ENCODE results near the gene GTF2I. TPM values are rescaled to one million over a fixed set of nuclear protein-coding genes. Genes with fewer than 3 reads are reported as not detected.
A peak's percentile ranks its signal among the peaks of the same experiment; 100 is the strongest.
"Not testable (repeated sequence)": the region's sequence is repeated elsewhere in the genome, so short reads cannot be mapped to it uniquely, and the experiment has no call there.

GTF2I gene
- total and polyA plus RNA-seq, 3 experiments from 2014 or later, result 71.3 to 176 (median 176) TPM

DNA sequence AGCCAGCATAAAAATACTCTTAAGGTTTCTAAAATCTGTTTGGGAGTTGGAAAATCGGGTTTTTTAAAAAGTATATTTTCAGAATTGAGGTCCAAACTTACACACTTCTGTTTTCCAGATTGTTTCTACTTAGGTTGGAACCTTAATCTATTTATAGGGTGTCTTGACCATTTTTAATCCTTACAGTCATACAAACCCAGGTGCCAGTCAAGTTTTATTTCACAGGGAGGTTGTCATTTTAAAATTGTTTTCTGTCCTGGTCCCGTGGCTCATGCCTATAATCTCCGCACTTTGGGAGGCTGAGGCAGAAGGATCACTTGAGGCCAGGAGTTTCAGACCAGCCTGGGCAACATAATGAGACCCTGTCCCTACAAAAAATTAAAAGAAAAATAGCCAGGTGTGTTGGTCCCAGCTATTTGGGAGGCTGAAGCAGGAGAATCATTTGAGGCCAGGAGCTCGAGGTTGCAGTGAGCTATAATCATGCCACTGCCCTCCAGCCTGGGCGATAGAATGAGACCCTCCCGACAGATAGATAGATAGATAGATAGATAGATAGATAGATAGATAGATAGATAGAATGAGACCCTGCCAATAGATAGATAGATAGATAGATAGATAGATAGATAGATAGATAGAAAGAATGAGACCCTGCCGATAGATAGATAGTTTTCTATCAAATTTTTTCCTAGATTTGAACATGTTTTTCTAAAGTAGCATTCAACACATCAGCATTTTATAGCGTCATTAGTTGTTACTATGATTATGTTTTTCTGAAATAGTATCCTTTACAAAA lies 69.0 kb downstream of the GTF2I start:
- DNase-seq, result no peak
- H3K9me3 ChIP-seq (ENCODE audit: low read length), result no peaks in the 10 kb centered on the region
- H3K4me1 ChIP-seq (ENCODE audit: insufficient read depth, low read length), result no peaks in the 10 kb centered on the region
- no peaks in the 10 kb centered on the region for H3K9me3 Mint-ChIP-seq
- ChIA-PET CTCF (no interaction called here), POLR2A (interaction anchor here (0.6 kb wide), 1 partner anchor 69 kb away, joined by 4 read pairs; the partner anchor contains the start of gene GTF2I)
- peaks cover 0 to 42% (median 20%) of the 10 kb centered on the region in 3 donors for H3K36me3 Mint-ChIP-seq
- no peak overlapping the region for H3K27ac ChIP-seq (ENCODE audit: low read depth, low read length)
- peak overlapping the region in 2 of 8 donors; percentile 20 to 23 for H3K27ac Mint-ChIP-seq
- H3K4me1 Mint-ChIP-seq, result peaks cover 0 to 5% (median 3%) of the 10 kb centered on the region in 3 donors
- H3K27me3 Mint-ChIP-seq, result no peaks in the 10 kb centered on the region
- no peak overlapping the region for H3K4me3 Mint-ChIP-seq
- H3K27me3 ChIP-seq (ENCODE audit: insufficient read depth, low read length, poor library complexity, severe bottlenecking), result no peaks in the 10 kb centered on the region
- no peak overlapping the region for H3K4me3 ChIP-seq (ENCODE audit: low read length)
- peaks cover 4% of the 10 kb centered on the region for H3K36me3 ChIP-seq (ENCODE audit: insufficient read depth, low read length)

DNA sequence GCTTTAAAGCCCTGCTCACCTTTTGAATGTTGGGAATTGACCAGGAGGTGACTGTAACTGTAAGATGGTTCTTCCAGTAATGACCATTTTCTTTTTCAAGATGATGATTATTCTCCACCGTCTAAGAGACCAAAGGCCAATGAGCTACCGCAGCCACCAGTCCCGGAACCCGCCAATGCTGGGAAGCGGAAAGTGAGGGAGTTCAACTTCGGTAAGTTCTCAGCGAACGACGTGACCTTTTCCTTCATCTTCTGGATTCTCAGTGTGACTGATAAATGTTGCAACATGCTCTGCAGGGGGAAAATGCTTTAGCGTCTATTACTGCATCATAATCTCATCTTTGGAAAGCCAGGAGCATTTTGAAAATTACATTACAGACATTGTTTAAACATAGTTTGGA lies 71.2 kb downstream of the GTF2I start:
- H3K27ac Mint-ChIP-seq; H3K27me3 Mint-ChIP-seq; H3K36me3 ChIP-seq (ENCODE audit: insufficient read depth, low read length); H3K27me3 ChIP-seq (ENCODE audit: insufficient read depth, low read length, poor library complexity, severe bottlenecking); DNase-seq; POLR2A ChIA-PET; H3K4me3 Mint-ChIP-seq; H3K4me1 Mint-ChIP-seq; H3K4me3 ChIP-seq (ENCODE audit: low read length); CTCF ChIA-PET; H3K9me3 Mint-ChIP-seq; H3K9me3 ChIP-seq (ENCODE audit: low read length); H3K27ac ChIP-seq (ENCODE audit: low read depth, low read length); H3K4me1 ChIP-seq (ENCODE audit: insufficient read depth, low read length): not testable (repeated sequence)
- H3K36me3 Mint-ChIP-seq, result peaks cover 0 to 26% (median 10%) of the 10 kb centered on the region in 3 donors

DNA sequence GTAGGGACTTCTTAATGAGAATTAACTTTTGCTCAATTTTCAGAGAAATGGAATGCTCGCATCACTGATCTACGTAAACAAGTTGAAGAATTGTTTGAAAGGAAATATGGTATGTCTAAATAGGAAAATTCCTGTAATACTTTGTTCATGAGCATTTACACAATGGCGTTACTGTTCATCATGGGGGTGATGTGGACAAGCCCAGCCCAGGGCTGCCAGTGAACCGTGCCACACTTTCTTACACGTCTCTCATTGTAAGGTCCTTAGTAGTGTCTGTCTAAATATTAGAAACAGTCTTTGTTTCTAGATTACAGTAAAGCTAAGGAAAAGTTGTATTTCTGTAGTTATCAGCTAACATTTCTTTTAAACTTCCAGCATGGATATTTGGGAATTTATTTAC lies 72.7 kb downstream of the GTF2I start:
- H3K27ac Mint-ChIP-seq; DNase-seq; H3K4me1 Mint-ChIP-seq; H3K4me1 ChIP-seq (ENCODE audit: insufficient read depth, low read length); H3K27me3 ChIP-seq (ENCODE audit: insufficient read depth, low read length, poor library complexity, severe bottlenecking); CTCF ChIA-PET; H3K36me3 ChIP-seq (ENCODE audit: insufficient read depth, low read length); H3K27me3 Mint-ChIP-seq; H3K27ac ChIP-seq (ENCODE audit: low read depth, low read length); H3K9me3 ChIP-seq (ENCODE audit: low read length); POLR2A ChIA-PET; H3K9me3 Mint-ChIP-seq; H3K4me3 Mint-ChIP-seq; H3K4me3 ChIP-seq (ENCODE audit: low read length): not testable (repeated sequence)
- peaks cover 0 to 19% (median 3%) of the 10 kb centered on the region in 3 donors for H3K36me3 Mint-ChIP-seq

DNA sequence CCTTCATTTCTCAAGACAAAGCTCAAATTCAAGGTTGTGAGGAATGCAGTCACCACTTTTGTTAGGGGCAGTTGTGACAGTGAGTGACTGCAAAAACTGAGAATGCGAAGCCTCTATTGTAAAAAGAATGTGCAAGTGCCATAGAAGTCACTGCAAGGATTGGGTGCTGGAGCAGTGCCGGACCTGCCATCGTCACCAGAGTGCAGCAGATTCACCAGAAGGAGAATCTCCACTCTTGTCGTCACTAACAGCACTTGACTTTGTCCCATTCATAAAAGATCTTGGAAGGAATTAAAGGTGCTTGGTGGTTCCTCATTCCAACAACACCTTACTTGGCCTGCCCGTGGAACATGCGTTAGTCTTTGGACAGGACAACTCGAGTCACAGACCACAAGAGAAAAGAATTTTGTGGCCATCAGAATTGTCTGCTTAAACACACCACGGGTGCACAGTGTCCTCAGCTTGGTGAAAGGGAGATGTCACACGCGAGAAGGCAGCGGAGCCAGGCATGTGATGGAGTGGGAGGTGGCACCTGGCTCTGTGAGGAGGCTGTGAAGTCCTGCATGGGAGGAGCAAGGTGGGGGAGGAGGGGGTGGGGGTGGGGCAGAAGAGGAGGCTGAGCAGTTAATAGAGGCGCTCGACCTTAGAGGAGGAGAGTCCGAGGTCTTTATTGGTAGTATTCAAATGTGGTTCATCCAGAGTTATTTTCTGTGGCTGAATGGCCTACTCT lies 82.6 kb downstream of the GTF2I start:
- H3K27me3 ChIP-seq (ENCODE audit: insufficient read depth, low read length, poor library complexity, severe bottlenecking); H3K27ac Mint-ChIP-seq; DNase-seq; H3K4me1 ChIP-seq (ENCODE audit: insufficient read depth, low read length); CTCF ChIA-PET; H3K36me3 Mint-ChIP-seq; H3K4me1 Mint-ChIP-seq; POLR2A ChIA-PET; H3K4me3 Mint-ChIP-seq; H3K27me3 Mint-ChIP-seq; H3K36me3 ChIP-seq (ENCODE audit: insufficient read depth, low read length); H3K4me3 ChIP-seq (ENCODE audit: low read length); H3K9me3 ChIP-seq (ENCODE audit: low read length); H3K9me3 Mint-ChIP-seq; H3K27ac ChIP-seq (ENCODE audit: low read depth, low read length): not testable (repeated sequence)

DNA sequence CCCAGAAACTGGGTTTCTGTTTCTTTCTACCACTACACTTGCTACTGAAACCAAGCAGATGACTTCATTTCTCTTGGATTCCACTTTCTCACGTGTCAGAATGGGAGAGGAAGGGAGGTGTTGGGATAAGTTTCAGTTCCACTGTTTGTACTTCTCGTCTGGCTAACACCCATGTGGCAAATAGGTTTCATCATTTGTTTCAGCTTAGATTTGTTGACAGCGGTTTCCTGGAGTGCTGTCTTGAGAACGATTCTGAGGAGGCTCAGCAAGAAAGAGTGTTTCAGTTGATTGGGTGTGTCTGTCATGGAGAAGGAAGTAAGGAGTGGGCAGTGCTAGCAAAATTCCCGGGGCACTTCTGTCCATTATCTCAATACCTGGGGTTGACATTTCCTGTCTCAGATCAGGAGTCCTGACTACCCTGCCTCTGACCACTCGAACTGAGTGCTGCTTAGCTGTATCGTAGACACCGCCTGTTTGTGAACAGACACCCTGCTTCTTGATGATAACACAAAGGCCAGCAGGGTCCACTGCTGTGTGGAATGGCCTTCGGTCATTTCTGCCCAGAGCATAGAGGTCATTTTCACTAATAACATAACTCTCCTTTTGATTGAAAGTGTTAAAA lies 86.5 kb downstream of the GTF2I start:
- H3K4me3 ChIP-seq (ENCODE audit: low read length); H3K9me3 ChIP-seq (ENCODE audit: low read length); H3K27ac ChIP-seq (ENCODE audit: low read depth, low read length); H3K27ac Mint-ChIP-seq; H3K4me3 Mint-ChIP-seq; H3K4me1 ChIP-seq (ENCODE audit: insufficient read depth, low read length); CTCF ChIA-PET; H3K27me3 ChIP-seq (ENCODE audit: insufficient read depth, low read length, poor library complexity, severe bottlenecking); H3K36me3 Mint-ChIP-seq; H3K4me1 Mint-ChIP-seq; DNase-seq; POLR2A ChIA-PET; H3K9me3 Mint-ChIP-seq; H3K27me3 Mint-ChIP-seq; H3K36me3 ChIP-seq (ENCODE audit: insufficient read depth, low read length): not testable (repeated sequence)

DNA sequence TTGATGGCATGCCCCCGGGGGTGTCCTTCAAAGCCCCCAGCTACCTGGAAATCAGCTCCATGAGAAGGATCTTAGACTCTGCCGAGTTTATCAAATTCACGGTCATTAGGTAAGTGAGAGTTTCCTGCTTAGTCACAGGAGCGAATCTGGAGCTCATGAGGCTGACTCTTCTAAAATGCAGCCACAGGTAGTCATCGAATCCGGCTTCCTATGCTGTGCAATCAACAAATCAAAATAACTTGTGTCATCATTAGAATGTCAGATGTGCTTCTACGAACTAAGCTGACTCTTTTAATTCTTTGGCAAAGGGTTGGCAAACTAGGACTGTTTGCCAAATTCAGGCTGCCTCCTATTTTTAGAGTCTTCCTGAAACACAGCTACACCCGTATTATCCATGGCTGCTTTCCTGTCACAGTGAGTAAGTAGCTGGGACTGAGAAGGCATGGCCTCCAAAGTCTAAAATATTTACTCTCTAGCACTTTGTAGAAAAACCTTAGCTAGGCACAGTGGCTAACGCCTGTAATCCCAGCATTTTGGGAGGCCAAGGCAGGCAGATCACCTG lies 96.5 kb downstream of the GTF2I start:
- H3K27ac Mint-ChIP-seq, H3K4me1 Mint-ChIP-seq, POLR2A ChIA-PET: not testable (repeated sequence)

DNA sequence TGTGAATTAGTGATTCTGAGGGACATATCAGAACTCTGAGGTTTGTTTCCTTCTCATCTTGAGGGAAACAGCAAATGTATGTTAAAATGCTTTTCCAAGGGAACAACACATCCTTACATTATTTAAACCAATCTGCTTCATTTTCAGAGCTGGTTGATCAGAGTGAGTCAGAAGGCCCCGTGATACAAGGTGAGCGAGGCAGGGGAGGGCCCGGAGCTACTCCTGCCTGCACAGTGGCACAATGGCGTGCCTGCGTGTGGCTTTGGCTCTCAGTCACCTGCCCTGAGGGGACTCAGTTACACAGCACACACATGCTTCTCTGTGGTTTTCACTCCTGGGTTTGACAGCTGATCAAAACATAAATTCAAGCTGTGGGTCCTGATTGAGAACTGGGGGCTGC lies 99.2 kb downstream of the GTF2I start:
- H3K36me3 ChIP-seq (ENCODE audit: insufficient read depth, low read length); H3K27me3 Mint-ChIP-seq; DNase-seq; H3K27me3 ChIP-seq (ENCODE audit: insufficient read depth, low read length, poor library complexity, severe bottlenecking); H3K4me3 ChIP-seq (ENCODE audit: low read length); POLR2A ChIA-PET; H3K27ac ChIP-seq (ENCODE audit: low read depth, low read length); H3K4me1 Mint-ChIP-seq; H3K36me3 Mint-ChIP-seq; H3K9me3 Mint-ChIP-seq; H3K4me1 ChIP-seq (ENCODE audit: insufficient read depth, low read length); CTCF ChIA-PET; H3K4me3 Mint-ChIP-seq; H3K27ac Mint-ChIP-seq; H3K9me3 ChIP-seq (ENCODE audit: low read length): not testable (repeated sequence)

More for the DNA sequence above, 96.5 kb downstream of the GTF2I start:
- H3K36me3 Mint-ChIP-seq; DNase-seq; H3K27me3 Mint-ChIP-seq; H3K9me3 Mint-ChIP-seq; H3K9me3 ChIP-seq (ENCODE audit: low read length); CTCF ChIA-PET; H3K4me1 ChIP-seq (ENCODE audit: insufficient read depth, low read length); H3K4me3 Mint-ChIP-seq; H3K4me3 ChIP-seq (ENCODE audit: low read length); H3K27ac ChIP-seq (ENCODE audit: low read depth, low read length); H3K36me3 ChIP-seq (ENCODE audit: insufficient read depth, low read length); H3K27me3 ChIP-seq (ENCODE audit: insufficient read depth, low read length, poor library complexity, severe bottlenecking): not testable (repeated sequence)

DNA sequence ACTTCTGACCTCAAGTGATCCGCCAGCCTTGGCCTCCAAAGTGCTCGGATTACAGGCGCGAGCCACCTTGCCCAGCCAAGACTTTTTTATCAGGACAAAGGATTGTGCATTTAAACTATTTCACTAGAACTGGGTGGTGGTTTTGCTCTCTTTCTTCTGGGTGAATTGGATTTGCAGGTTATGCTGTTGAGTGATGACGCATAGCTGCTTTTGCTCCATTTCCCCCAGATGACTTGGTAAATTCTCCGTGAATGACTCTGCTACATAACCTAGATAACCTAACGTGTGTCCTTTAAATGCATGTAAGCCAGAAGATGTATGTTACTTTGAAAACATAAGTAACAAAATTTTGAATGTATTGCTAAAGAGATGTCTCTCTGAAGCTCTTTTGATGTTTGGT lies 100.8 kb downstream of the GTF2I start:
- H3K4me1 ChIP-seq (ENCODE audit: insufficient read depth, low read length); H3K27ac ChIP-seq (ENCODE audit: low read depth, low read length); H3K27me3 ChIP-seq (ENCODE audit: insufficient read depth, low read length, poor library complexity, severe bottlenecking); H3K4me3 Mint-ChIP-seq; DNase-seq; H3K9me3 Mint-ChIP-seq; POLR2A ChIA-PET; H3K27me3 Mint-ChIP-seq; H3K9me3 ChIP-seq (ENCODE audit: low read length); H3K4me3 ChIP-seq (ENCODE audit: low read length); H3K36me3 Mint-ChIP-seq; H3K36me3 ChIP-seq (ENCODE audit: insufficient read depth, low read length); H3K27ac Mint-ChIP-seq; H3K4me1 Mint-ChIP-seq; CTCF ChIA-PET: not testable (repeated sequence)

All from CD8-positive, alpha-beta memory T cell (primary cell).